ENCODE measurements around the gene GRK5.
"Not testable (repeated sequence)": the region's sequence is repeated elsewhere in the genome, so short reads cannot be mapped to it uniquely, and the experiment has no call there.

GRK5 gene

GRCh38 chr10:119222966-119223386 is 15.6 kb downstream of the GRK5 start:
- DNase-seq: no peak

GRCh38 chr10:119225083-119225658 is 17.8 kb downstream of the GRK5 start:
- DNase-seq: no peak

- no peak for DNase-seq
Measured at GRCh38 chr10:119227825-119228224, 20.5 kb downstream of the GRK5 start.

- no peak for DNase-seq
Measured at GRCh38 chr10:119231654-119232053, 24.3 kb downstream of the GRK5 start.

- not testable (repeated sequence) for DNase-seq
Measured at GRCh38 chr10:119232439-119232838, 25.1 kb downstream of the GRK5 start.

GRCh38 chr10:119233123-119233820 is 25.9 kb downstream of the GRK5 start:
- DNase-seq: no peak

GRCh38 chr10:119233821-119234220 is 26.4 kb downstream of the GRK5 start:
- DNase-seq: no peak

- no peak for DNase-seq
Measured at GRCh38 chr10:119235356-119235755, 28.0 kb downstream of the GRK5 start.

- no peak for DNase-seq
Measured at GRCh38 chr10:119237722-119238436, 30.5 kb downstream of the GRK5 start.

- no peak for DNase-seq
Measured at GRCh38 chr10:119238577-119238976, 31.2 kb downstream of the GRK5 start.

- DNase-seq: not testable (repeated sequence)
Measured at GRCh38 chr10:119239015-119239414, 31.6 kb downstream of the GRK5 start.

GRCh38 chr10:119239630-119240029 is 32.3 kb downstream of the GRK5 start:
- not testable (repeated sequence) for DNase-seq

- DNase-seq: no peak
Measured at GRCh38 chr10:119241066-119241465, 33.7 kb downstream of the GRK5 start.

- DNase-seq: no peak
Measured at GRCh38 chr10:119242186-119242585, 34.8 kb downstream of the GRK5 start.

- DNase-seq: no peak
Measured at GRCh38 chr10:119243488-119243887, 36.1 kb downstream of the GRK5 start.

GRCh38 chr10:119243967-119244366 is 36.6 kb downstream of the GRK5 start:
- DNase-seq: no peak

- DNase-seq: no peak
Measured at GRCh38 chr10:119245272-119245671, 37.9 kb downstream of the GRK5 start.

- DNase-seq: no peak
Measured at GRCh38 chr10:119246862-119247549, 39.6 kb downstream of the GRK5 start.

- DNase-seq: no peak
Measured at GRCh38 chr10:119247550-119247894, 40.2 kb downstream of the GRK5 start.

GRCh38 chr10:119248184-119248583 is 40.8 kb downstream of the GRK5 start:
- DNase-seq: no peak

- DNase-seq: no peak
Measured at GRCh38 chr10:119248681-119249080, 41.3 kb downstream of the GRK5 start.

- no peak for DNase-seq
Measured at GRCh38 chr10:119250641-119251314, 43.4 kb downstream of the GRK5 start.

GRCh38 chr10:119251315-119251708 is 43.9 kb downstream of the GRK5 start:
- DNase-seq: no peak
